Measurements from ENCODE around the gene SYT6.

DNA sequence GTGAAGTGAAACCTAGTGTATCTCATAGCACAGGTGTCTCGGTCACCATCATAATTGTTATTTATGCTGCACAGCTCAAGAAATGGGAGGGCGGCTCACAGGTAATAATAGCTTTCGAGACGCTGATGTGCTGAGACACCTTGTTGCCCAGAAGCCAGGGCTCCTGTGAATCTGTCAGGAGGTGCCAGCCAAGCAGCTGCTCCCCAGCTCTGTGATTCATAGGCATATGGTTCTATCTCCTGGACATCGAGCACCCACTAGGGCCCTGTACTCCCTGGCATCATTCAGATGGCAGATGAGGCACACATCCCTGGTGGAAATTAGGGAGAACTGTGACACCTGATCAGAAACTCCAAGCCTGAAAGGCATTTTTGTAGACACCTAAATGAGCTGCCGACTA is 53.5 kb downstream of the SYT6 start:
- TF ChIP-seq, protein P1, sequence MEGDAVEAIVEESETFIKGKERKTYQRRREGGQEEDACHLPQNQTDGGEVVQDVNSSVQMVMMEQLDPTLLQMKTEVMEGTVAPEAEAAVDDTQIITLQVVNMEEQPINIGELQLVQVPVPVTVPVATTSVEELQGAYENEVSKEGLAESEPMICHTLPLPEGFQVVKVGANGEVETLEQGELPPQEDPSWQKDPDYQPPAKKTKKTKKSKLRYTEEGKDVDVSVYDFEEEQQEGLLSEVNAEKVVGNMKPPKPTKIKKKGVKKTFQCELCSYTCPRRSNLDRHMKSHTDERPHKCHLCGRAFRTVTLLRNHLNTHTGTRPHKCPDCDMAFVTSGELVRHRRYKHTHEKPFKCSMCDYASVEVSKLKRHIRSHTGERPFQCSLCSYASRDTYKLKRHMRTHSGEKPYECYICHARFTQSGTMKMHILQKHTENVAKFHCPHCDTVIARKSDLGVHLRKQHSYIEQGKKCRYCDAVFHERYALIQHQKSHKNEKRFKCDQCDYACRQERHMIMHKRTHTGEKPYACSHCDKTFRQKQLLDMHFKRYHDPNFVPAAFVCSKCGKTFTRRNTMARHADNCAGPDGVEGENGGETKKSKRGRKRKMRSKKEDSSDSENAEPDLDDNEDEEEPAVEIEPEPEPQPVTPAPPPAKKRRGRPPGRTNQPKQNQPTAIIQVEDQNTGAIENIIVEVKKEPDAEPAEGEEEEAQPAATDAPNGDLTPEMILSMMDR (IDR thresholded peaks at IDR 0.05): no peak
- TF ChIP-seq POLR2AphosphoS5 (IDR thresholded peaks at IDR 0.05): no peak
